ENCODE results near the gene DCHS1. TPM values are rescaled to one million over a fixed set of nuclear protein-coding genes. Genes with fewer than 3 reads are reported as not detected.

Gene DCHS1
- total RNA-seq, 4 donors from 2014 or later, result 12.6 to 27.8 (median 20.1) TPM

DNA sequence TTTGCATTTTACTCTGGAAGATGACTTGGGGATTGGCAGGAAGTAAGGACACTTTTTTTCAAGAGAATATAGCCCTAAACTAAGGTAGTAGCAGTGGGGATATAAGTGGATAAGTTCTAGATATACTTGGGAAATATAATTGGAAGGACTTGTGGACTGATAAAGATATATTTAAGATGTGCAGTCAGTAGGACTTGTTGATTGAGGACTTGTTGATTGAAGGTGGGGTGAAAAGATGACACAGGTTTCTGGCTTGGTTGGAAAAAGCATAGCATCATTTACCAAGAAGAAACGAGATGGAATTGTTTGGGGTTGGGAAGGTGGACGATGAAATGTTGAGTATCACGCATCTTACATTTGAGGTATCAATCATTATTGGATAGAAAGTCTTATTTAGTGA is 42.1 kb downstream of the DCHS1 start:
- H3K4me1 ChIP-seq, result peaks cover 0 to 52% (median 18%) of the 10 kb centered on the region in 4 donors
- peak overlapping the region; percentile 93 to 100 (median 96) for H3K27ac ChIP-seq
- H3K4me3 ChIP-seq, result no peak overlapping the region
- 90 to 92% methylated on average over 3 of the region's 3 CpGs for WGBS, 2 donors
- H3K9me3 ChIP-seq, result no peaks in the 10 kb centered on the region
- peaks cover 7 to 64% (median 27%) of the 10 kb centered on the region in 3 donors for H3K36me3 ChIP-seq
- DNase-seq (ENCODE audit: low spot score in 2 of 2), result no peak
- no peaks in the 10 kb centered on the region for H3K27me3 ChIP-seq
- TF ChIP-seq CTCF (IDR thresholded peaks at IDR 0.05) (no peak), EP300 (IDR thresholded peaks at IDR 0.05) (no peak), POLR2A (IDR thresholded peaks at IDR 0.05) (no peak)

- H3K4me3 ChIP-seq, result peak within 1 kb of the TSS; percentile 51 to 93 (median 79)
- peaks cover 0 to 52% (median 18%) of the 10 kb centered on the region in 4 donors for H3K4me1 ChIP-seq
- H3K36me3 ChIP-seq, result peaks cover 7 to 75% (median 32%) of the 10 kb centered on the region in 3 donors
- H3K27ac ChIP-seq, result peak within 1 kb of the TSS; percentile 93 to 100 (median 96)
- peak; percentile 96 to 97 for DNase-seq (ENCODE audit: low spot score in 2 of 2)
- no peaks in the 10 kb centered on the region for H3K9me3 ChIP-seq
- H3K27me3 ChIP-seq, result no peaks in the 10 kb centered on the region
- WGBS, 2 donors, result 1 to 2% methylated on average over 28 to 47 of the region's 51 CpGs
- TF ChIP-seq CTCF (IDR thresholded peaks at IDR 0.05) (peak; percentile 21 to 45 (median 38)), EP300 (IDR thresholded peaks at IDR 0.05) (peak; percentile 63 to 99), POLR2A (IDR thresholded peaks at IDR 0.05) (peak; percentile 94 to 98)
These were observed 43.2 kb downstream of the DCHS1 start, which contains the start of gene TAF10 for GRCh38 chr11:6612213-6613041. TSS of gene TAF10 (minus strand) at chr11:6612216. CDS start at chr11:6612189, 27 bp downstream.

GRCh38 chr11:6611963-6612212 is 43.7 kb downstream of the DCHS1 start:
- H3K4me1 ChIP-seq, result peaks cover 0 to 57% (median 21%) of the 10 kb centered on the region in 4 donors
- H3K27me3 ChIP-seq, result no peaks in the 10 kb centered on the region
- TF ChIP-seq EP300 (IDR thresholded peaks at IDR 0.05) (no peak), POLR2A (IDR thresholded peaks at IDR 0.05) (no peak), CTCF (IDR thresholded peaks at IDR 0.05) (no peak)
- no peak for DNase-seq (ENCODE audit: low spot score in 2 of 2)
- peak overlapping the region; percentile 93 to 100 (median 96) for H3K27ac ChIP-seq
- H3K4me3 ChIP-seq, result peak overlapping the region; percentile 51 to 93 (median 79)
- peaks cover 7 to 72% (median 32%) of the 10 kb centered on the region in 3 donors for H3K36me3 ChIP-seq
- WGBS, 2 donors, result 0% methylated on average over 23 of the region's 36 CpGs; no CpG with 5 or more reads in 1 of the 2 donors
- H3K9me3 ChIP-seq, result no peaks in the 10 kb centered on the region

DNA sequence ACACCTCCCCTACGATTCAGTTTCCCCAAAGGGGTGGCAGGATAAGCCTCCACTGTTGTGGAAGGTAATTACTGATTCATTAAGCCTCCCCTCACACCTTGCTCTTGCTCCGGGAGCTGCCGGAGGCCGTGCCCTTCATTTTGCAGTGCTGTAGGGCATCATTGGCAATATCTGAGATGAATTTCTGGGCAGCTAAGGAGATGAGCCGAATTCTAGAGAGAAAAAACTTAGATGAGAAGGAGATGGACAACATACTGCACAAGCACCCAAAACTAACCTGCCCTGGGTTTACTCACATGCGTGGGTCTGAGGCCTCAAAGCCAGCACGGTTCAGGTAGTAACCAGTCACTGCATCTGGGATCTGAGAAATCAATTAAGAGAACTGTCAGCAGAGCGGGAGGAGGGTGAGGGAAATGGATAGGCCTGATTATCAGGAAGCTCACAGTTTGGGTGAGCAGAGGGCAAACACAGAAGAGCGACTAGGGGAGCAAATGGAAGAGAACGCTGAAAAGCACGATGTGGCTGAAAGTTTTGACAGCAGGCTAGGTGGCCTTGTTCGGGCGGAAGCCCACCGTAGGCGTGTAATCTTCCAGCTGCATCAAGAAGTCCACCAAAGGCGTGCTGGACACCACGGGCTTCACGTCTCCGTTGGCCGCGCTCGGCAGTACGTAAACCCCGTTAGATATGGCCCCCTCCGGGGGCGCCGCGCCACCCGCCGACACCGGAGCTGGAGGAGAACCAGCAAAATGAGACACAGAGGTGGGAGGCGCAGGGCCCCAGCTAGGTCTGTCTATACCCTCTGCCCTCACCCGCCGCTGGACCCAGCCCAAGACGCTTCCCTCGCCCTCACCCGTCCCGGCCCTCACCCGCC is 44.3 kb downstream of the DCHS1 start:
- Histone ChIP-seq H3K27me3 (no peaks in the 10 kb centered on the region), H3K9me3 (no peaks in the 10 kb centered on the region), H3K27ac (peak overlapping the region; percentile 93 to 100 (median 96)), H3K4me1 (peaks cover 0 to 63% (median 26%) of the 10 kb centered on the region in 4 donors), H3K36me3 (peaks cover 7 to 67% (median 32%) of the 10 kb centered on the region in 3 donors), H3K4me3 (peak overlapping the region; percentile 51 to 93 (median 79))
- TF ChIP-seq POLR2A (IDR thresholded peaks at IDR 0.05) (no peak), EP300 (IDR thresholded peaks at IDR 0.05) (no peak), CTCF (IDR thresholded peaks at IDR 0.05) (no peak)
- DNase-seq (ENCODE audit: low spot score in 2 of 2), result no peak
- WGBS, 2 donors, result 15 to 16% methylated on average over 29 to 31 of the region's 39 CpGs

Measured in tibial nerve (tissue), 4 donors.